Measurements from ENCODE around the gene DNLZ.

Gene DNLZ

DNA sequence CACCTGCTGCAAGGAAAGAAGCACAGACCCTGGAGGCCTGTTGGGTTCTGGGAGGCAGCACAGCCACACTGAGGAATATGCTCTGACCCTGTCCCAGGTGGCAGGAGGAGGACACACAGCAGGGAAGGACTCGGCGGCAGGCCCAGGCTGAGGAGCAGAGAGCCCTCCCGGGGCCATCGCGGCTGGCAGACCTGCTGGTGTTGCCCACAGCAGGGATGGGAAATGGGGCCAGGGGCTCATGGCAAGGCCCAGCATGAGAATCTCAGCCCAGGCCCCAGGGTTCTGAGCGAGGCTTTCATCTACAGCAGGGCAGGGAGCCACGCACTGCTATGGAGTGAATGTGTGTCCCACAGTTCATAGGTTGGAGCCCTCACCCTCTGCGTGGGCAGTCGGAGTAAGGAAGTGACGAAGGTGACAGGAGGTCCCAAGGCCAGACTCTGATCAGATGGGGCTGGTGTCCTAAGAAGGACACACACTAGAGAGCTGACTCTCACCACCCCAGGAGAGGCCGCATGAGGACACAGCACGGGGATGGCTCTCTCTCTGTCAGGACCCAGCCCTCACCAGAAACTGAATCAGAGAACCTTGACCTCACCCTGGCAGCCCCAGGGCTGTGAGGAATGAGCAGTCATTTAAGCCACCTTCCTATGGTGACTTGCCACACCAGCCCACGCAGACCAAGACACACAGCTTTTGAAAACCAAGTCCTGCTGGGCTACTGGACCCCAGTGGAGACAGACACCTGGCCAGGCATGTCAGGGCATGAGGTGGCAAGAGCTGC is 46.5 kb downstream of the DNLZ start:
- no peak for DNase-seq (ENCODE audit: low spot score)

DNA sequence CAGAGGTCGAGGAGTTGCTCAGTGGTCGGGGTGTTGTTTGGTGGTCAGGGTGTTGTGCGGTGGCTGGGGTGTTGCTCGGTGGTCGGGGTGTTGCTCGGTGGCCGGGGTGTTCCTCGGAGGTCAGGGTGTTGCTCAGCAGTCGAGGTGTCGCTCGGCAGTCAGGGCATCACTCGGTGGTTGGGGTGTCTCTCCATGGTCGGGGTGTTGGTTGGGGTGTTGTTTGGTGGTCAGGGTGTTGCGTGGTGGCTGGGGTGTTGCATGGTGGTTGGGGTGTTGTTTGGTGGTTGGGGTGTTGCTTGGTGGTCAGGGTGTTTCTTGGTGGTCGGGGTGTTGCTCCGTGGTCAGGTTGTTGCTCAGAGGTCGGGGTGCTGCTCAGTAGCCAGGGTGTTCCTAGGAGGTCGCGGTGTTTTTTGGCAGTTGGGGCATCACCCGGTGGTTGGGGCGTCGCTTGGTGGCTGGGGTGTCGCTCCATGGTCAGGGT is 47.2 kb downstream of the DNLZ start:
- DNase-seq (ENCODE audit: low spot score) = no peak

DNA sequence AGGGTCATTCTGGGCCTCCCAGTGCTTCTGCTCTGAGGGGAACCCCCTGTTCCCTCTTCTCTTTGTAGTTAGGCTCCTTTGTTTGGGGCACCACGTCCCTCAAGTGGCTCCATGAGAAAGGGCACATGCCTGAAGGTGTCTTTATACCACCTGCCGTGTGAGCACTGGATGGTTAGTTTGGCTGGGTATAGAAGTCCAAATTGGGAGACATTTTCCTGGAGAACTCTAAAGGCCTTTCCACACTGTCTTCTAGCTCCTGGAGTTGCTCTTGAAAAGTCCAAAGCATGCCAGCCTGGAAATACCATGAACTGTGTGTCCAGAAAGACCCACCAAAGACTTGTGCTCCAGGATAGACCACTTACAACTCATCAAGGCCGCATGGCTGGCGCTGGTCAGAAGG is 48.6 kb downstream of the DNLZ start:
- no peak for DNase-seq (ENCODE audit: low spot score)

DNA sequence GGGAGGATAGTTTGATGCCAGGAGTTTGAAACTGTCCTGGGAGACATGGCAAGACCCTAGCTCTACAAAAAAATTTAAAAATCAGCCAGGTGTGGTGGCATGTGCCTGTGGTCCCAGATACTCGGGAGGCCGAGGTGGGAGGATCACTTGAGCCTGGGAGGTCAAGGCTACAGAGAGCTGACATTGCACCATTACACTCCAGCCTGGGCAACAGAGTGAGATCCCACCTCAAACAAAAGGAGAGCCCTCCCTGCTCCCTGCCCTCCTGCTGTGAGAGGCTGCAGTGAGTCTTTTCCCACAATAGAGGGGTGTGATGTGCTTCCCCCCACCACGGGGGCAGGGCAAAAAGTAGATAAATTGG is 49.5 kb downstream of the DNLZ start:
- DNase-seq (ENCODE audit: low spot score) = no peak

DNA sequence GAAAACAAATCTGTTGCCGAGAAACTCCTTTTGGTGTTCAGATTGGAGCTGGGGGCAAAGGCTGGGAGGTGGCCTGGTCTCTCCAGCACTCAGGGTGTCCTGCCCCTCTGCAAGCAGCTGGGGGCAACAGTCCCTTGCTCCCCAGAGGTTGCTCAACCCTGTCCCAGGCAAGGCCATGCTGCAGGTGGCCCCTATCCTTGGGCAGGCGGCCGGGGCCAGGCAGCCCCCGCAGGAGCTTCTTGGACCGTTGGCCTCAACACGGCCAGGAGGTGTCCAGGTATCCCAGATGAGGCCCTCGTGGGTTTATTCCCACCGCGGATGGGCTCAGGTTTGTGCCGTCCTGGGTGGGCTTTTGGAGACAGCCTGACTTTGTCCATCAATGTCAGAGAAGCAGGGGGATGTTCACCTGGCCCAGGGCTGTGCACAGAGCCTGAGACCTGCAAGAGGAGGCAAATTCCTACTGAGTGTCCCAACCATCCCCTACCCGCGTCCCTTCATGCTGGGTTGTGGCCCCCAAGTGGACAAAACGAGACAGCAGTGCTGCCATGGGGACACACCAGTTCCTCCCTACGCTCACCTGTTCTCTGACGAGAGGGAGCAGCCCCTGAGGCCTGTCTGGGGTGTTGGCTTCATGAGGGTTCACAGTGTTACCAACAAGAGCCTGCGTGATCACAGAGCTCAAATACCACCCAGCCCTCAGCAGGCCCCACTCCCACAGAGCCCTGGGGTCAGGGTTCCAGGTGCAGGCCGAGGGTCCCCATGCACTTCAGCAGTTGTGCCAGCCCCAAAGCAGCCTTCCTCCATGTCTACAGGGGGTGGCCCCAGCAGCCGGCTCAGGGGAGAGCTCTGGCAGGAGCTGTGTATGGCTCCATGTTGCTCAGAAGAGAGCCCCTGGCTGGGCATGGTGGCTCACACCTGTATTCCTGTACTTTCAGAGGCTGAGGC is 50.2 kb downstream of the DNLZ start:
- no peak for DNase-seq (ENCODE audit: low spot score)

DNA sequence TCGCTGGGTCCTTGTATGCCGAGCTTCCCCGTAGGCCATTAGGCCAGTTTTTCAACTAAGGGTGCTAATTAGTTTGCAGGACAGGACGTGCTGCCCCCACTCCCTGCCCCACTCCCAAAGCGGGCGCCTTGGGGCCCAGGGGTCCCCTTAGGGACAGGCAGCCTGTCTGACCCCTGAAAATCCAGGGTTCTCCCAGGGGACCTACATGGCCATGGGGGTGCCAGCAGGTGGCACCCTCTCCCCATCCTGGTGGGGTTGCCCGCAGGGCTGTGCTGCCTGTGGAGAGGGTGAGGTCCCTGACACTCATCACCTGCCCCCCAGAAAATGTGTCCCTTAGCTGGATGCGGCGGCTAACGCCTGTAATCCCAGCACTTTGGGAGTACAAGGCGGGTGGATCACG is 51.1 kb downstream of the DNLZ start:
- peak; percentile 89 for DNase-seq (ENCODE audit: low spot score)

DNA sequence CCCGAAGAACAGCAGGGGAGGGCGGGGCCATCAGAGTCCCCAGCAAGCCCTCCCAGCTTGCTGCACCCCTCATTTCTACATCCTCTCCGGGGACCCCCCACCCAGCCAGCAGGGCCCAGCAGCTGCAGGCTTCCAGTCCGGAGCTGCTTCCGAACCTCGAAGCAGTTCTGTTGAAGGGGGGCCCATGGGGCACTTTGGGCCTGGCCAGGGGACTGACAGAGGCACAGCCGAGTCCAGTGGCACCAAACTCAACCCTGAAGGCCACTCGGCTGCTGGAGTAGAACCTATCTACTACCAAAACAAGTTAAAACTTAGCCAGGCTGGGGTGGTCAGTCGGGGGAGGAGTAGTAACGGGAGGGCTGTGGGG is 51.6 kb downstream of the DNLZ start:
- DNase-seq (ENCODE audit: low spot score) = no peak

DNA sequence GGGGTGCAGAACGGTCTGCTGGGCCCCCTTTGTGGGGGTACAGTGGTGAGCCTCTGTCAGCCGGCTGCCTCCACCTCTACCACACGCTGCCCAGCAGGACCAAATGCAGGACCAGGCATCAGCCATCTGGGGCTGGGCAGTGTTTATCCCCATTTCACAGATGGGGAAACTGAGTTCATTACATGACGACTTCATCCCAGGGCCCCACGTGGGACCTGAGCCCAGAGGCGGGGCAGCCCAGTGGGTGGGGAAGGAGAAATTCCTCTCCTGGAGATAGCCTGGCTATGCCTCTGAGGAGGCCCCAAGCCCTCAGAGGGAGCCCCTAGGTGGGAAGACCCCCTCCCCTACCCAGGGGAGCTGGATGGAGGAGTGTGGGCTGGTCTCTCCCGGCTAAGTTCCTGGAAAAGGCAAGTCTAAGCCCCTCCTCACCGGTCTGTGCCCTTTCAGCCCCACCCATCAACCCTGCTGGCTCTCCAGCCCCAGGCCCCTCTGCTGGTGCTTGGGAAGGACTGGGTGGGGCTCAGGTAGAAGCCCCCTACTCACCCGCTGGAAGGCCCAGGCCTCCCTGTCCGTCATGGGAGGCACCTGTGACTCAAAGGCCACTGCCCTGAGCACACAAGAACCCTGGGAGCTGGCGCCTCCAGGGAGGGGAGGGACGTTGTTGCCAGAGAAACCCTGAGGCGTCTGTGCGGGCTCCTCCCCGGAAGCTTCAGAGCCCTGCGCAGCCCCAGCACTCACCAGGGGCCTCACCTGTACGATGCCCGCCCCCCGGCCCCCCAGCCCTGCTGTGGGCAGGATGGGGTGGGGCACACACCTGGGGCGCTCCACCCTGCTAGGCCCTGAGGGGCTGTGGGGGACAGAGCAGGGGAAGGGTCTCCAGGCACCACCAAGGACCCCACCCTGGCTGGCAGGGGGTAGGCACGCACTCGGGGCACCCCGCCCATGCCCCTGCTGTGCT is 52.2 kb downstream of the DNLZ start:
- no peak for DNase-seq (ENCODE audit: low spot score)

DNA sequence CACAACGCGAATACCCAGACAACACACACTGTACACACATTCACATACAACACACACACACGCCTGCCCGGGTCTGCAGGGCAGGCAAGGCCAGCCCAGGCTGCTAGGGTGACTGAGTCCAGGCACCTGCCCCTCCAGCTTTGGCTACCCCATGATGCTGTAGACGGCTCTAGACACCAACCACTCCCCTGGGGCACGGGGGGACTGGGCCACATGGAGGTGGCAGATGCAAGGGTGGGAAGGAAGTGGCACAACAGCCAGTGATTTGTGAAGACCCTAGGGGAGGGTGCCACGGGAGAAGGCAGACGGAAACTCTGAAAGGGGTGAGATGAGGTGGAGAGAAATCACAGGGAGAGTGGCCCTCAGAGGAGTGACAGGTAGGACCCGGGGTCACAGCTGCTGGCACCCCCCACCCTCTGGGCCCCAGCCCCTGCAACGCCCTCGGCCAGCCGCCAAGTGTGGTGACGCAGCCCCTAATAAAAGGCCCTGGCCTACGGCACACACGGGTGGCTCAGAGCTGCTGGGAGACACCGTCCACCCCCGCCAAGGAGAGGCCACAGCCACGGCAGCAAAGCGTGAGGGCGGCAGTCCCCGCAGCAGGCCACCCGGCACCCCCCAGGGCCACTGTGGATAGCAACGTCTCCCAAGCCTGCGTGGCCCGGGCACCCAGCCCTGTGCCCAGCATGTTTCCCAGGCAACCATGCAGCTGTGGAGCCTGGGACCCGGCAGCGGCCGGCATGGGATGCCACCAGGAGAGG is 53.1 kb downstream of the DNLZ start:
- no peak for DNase-seq (ENCODE audit: low spot score)

DNA sequence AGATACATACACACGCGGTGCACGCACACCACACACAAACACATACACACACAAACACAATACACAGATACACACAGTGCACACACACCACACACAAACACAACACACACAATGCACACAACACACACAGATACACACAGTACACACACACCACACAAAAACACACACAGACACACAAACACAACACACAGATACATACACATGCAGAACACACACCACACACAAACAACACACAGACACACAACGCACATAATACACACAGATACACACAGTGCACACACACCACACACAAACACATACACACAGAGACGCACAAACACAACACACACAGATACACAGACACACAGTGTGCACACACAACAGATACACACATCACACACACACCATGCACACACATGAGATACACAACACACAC is 53.7 kb downstream of the DNLZ start:
- DNase-seq (ENCODE audit: low spot score) = no peak

Data from hepatic stellate cell (primary cell).